ENCODE results near the gene VWA2. TPM values are rescaled to one million over a fixed set of nuclear protein-coding genes. Genes with fewer than 3 reads are reported as not detected.

The VWA2 gene
- total RNA-seq, 4 donors from 2014 or later: 0.20 TPM; not detected in 3

DNA sequence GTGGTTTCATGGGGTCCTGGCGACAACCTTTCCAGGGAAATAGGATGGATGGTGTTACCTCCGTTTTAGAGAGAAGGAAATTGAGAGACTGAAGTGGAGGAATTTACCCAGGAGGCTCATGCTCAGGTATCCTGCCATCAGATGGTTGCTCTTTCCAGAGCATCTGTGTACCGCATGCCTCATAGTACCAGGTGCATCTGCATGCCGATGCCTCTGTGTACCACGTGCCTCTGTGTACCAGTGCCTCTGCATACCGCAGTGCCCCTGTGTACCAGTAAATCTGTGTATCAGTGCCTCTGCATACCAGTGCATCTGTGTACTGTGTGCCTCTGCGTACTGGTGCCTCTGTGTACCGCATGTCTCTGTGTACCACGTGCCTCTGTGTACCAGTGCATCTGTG is 3.2 kb downstream of the VWA2 start:
- no peak overlapping the region for H3K27ac ChIP-seq
- H3K9me3 ChIP-seq: no peaks in the 10 kb centered on the region
- ATAC-seq (no peak), DNase-seq (no peak)
- TF ChIP-seq, protein P1, sequence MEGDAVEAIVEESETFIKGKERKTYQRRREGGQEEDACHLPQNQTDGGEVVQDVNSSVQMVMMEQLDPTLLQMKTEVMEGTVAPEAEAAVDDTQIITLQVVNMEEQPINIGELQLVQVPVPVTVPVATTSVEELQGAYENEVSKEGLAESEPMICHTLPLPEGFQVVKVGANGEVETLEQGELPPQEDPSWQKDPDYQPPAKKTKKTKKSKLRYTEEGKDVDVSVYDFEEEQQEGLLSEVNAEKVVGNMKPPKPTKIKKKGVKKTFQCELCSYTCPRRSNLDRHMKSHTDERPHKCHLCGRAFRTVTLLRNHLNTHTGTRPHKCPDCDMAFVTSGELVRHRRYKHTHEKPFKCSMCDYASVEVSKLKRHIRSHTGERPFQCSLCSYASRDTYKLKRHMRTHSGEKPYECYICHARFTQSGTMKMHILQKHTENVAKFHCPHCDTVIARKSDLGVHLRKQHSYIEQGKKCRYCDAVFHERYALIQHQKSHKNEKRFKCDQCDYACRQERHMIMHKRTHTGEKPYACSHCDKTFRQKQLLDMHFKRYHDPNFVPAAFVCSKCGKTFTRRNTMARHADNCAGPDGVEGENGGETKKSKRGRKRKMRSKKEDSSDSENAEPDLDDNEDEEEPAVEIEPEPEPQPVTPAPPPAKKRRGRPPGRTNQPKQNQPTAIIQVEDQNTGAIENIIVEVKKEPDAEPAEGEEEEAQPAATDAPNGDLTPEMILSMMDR (IDR thresholded peaks at IDR 0.05 in 4 of 5, conservative IDR thresholded peaks at IDR 0.05 in 1 of 5): no peak
- no peak for TF ChIP-seq POLR2A (IDR thresholded peaks at IDR 0.05)
- no peaks in the 10 kb centered on the region for H3K36me3 ChIP-seq
- no peak overlapping the region for H3K4me3 ChIP-seq
- intact Hi-C loops (cut with DNase I; ENCODE audit: low total_unique reads) (no loop called here), in situ Hi-C loops (cut with MboI; ENCODE audit: low sequenced_read_pairs in 4 of 4) (no loop called here)
- peaks cover 0 to 3% of the 10 kb centered on the region in 2 donors for H3K4me1 ChIP-seq
- H3K27me3 ChIP-seq: peaks cover 14 to 31% (median 22%) of the 10 kb centered on the region in 3 donors

DNA sequence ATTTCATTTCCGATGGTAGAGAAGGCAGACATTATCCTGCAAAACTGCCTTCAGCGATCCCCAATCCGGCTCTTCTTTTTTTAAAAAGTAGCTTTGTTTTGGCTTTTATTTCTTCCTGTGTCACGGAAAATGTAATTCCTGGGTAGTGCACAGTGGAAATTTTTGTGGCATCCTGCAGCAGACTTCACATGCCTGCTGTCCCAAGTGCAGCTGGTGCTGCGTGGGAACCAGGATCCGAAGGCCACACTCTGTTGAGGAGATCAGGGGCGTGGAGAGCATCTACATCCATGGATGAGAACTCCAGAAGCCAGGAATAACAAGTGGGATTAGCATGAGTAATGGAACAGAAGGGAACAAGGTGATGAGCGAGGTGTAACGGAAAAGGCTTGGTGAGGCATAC is 4.6 kb downstream of the VWA2 start:
- in situ Hi-C loops (cut with MboI; ENCODE audit: low sequenced_read_pairs in 4 of 4): no loop called here
- H3K36me3 ChIP-seq: no peaks in the 10 kb centered on the region
- intact Hi-C loops (cut with DNase I; ENCODE audit: low total_unique reads): no loop called here
- peaks cover 6 to 17% (median 15%) of the 10 kb centered on the region in 3 donors for H3K27me3 ChIP-seq
- TF ChIP-seq POLR2A (IDR thresholded peaks at IDR 0.05): no peak
- TF ChIP-seq, protein P1 (IDR thresholded peaks at IDR 0.05 in 4 of 5, conservative IDR thresholded peaks at IDR 0.05 in 1 of 5): no peak
- no peak overlapping the region for H3K27ac ChIP-seq
- ATAC-seq (no peak), DNase-seq (no peak)
- peaks cover 0 to 3% of the 10 kb centered on the region in 2 donors for H3K4me1 ChIP-seq
- H3K9me3 ChIP-seq: no peaks in the 10 kb centered on the region
- no peak overlapping the region for H3K4me3 ChIP-seq

DNA sequence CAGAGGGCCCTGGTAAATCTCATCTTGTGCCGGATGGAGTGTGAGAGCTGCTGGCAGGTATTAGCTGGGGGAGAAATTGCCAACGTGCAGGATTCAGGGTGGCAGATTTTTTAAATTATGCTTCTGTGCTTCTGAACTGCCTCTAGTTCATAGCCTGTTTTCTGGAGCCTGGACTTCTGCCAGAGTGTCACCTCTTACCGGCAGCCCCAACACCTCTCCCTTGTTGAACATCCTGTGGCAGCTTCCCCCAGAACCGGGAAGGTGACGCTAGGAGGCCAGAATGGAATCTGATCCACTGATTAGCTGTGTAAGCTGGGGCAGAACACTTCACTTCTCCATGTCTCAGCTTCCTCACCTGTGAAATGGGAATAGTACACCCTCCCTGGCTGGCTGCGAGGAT is 5.1 kb downstream of the VWA2 start:
- in situ Hi-C loops (cut with MboI; ENCODE audit: low sequenced_read_pairs in 4 of 4): no loop called here
- H3K27me3 ChIP-seq: peaks cover 1 to 12% (median 10%) of the 10 kb centered on the region in 3 donors
- H3K4me1 ChIP-seq: peaks cover 0 to 3% of the 10 kb centered on the region in 2 donors
- no peak overlapping the region for H3K4me3 ChIP-seq
- H3K27ac ChIP-seq: no peak overlapping the region
- DNase-seq (no peak), ATAC-seq (no peak)
- intact Hi-C loops (cut with DNase I; ENCODE audit: low total_unique reads): no loop called here
- H3K36me3 ChIP-seq: no peaks in the 10 kb centered on the region
- H3K9me3 ChIP-seq: no peaks in the 10 kb centered on the region
- no peak for TF ChIP-seq POLR2A (IDR thresholded peaks at IDR 0.05)
- TF ChIP-seq, protein P1 (IDR thresholded peaks at IDR 0.05 in 4 of 5, conservative IDR thresholded peaks at IDR 0.05 in 1 of 5): no peak

DNA sequence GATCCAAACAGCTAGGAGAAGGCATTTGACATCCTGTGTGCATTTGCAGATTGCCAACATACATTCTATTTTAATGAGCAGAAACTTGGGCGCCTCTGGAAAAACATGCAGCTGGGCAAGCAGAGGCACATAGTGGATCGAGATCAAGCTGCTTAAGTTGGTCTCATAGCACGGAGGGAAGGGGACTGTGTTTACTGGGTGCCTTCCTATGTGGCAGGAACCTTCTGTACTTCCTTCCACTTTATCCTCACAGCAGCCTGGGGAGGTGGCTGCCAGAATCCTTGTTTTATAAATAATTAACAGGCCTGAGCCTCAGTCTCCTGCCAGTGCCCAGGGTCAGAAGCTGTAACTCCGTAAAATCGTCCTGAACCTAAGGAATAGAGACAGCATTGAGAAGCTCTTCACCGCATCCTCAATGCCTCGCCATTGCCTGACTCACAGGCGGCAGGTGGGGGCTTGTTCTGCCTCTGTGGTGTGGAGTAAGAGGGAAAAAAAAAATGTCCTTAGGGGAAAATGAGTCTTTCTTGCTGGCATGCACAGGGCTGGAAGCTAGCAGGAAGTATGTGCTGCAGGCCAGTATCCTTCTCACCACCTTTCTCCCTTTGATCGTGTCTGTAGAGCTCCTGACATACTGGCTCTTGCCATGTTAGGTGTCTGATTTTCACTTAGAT is 6.2 kb downstream of the VWA2 start:
- DNase-seq: no peak

More for the DNA sequence above, 6.2 kb downstream of the VWA2 start:
- TF ChIP-seq, protein P1 (IDR thresholded peaks at IDR 0.05 in 4 of 5, conservative IDR thresholded peaks at IDR 0.05 in 1 of 5): no peak
- ATAC-seq: no peak
- intact Hi-C loops (cut with DNase I; ENCODE audit: low total_unique reads) (no loop called here), in situ Hi-C loops (cut with MboI; ENCODE audit: low sequenced_read_pairs in 4 of 4) (no loop called here)
- Histone ChIP-seq H3K4me3 (no peak overlapping the region), H3K27ac (no peak overlapping the region), H3K27me3 (peaks cover 0 to under 1% (median 0%) of the 10 kb centered on the region in 3 donors), H3K9me3 (no peaks in the 10 kb centered on the region), H3K36me3 (no peaks in the 10 kb centered on the region), H3K4me1 (peaks cover 0 to 4% of the 10 kb centered on the region in 2 donors)
